ENCODE results near the gene CADPS2.

CADPS2 gene

GRCh38 chr7:122553761-122554160, 332.5 kb downstream of the CADPS2 start:
- H2BK15ac ChIP-seq (ENCODE audit: low read depth, poor library complexity, severe bottlenecking): no peak overlapping the region
- no peaks in the 10 kb centered on the region for H3K79me1 ChIP-seq (replicated peaks; ENCODE audit: low read length, poor library complexity, severe bottlenecking)
- no peaks in the 10 kb centered on the region for H3K27me3 ChIP-seq (ENCODE audit: control insufficient read depth in 1 of 2, insufficient read depth in 1 of 2, low read length in 2 of 2)
- H4K8ac ChIP-seq (ENCODE audit: low read length): no peak overlapping the region
- no peak overlapping the region for H3K9ac ChIP-seq (ENCODE audit: low read length)
- H2BK120ac ChIP-seq (ENCODE audit: low read depth, low read length): no peak overlapping the region
- no peaks in the 10 kb centered on the region for H3K36me3 ChIP-seq (ENCODE audit: control insufficient read depth in 1 of 2, insufficient read depth in 2 of 2, low read depth in 1 of 2, low read length in 2 of 2)
- H3K4ac ChIP-seq (ENCODE audit: low read depth in 1 of 2, low read length in 2 of 2): no peak overlapping the region
- H3K9me3 ChIP-seq (ENCODE audit: control insufficient read depth, low read length): no peaks in the 10 kb centered on the region
- no peak overlapping the region for H3K27ac ChIP-seq (ENCODE audit: low read length, poor library complexity, severe bottlenecking)
- H3K18ac ChIP-seq (ENCODE audit: low read depth in 1 of 2, low read length in 2 of 2): no peak overlapping the region
- H2AFZ ChIP-seq (ENCODE audit: low read depth, low read length): no peak overlapping the region
- H3K14ac ChIP-seq (ENCODE audit: low read length in 2 of 2): no peak overlapping the region
- no CpG with 5 or more reads among the region's 1 CpG for WGBS
- no peaks in the 10 kb centered on the region for H3K4me1 ChIP-seq (ENCODE audit: control insufficient read depth, insufficient read depth, low read depth, low read length)
- H4K91ac ChIP-seq (ENCODE audit: low read length): no peak overlapping the region
- H3K4me2 ChIP-seq (ENCODE audit: low read length, poor library complexity, severe bottlenecking): no peak overlapping the region
- H3K4me3 ChIP-seq (ENCODE audit: insufficient read depth in 1 of 2, low read depth in 1 of 2, low read length in 2 of 2): no peak overlapping the region
- no peak overlapping the region for H2BK5ac ChIP-seq (ENCODE audit: low read depth, low read length, poor library complexity, severe bottlenecking)
- DNase-seq: no peak
- H2BK12ac ChIP-seq (ENCODE audit: low read length in 2 of 2): no peak overlapping the region
- H2AK5ac ChIP-seq (ENCODE audit: low read length, severe bottlenecking): no peak overlapping the region
- no peak overlapping the region for H3K23ac ChIP-seq (ENCODE audit: low read length in 2 of 2)

- no peak overlapping the region for H2AK5ac ChIP-seq (ENCODE audit: low read length, severe bottlenecking)
- no peak overlapping the region for H3K23ac ChIP-seq (ENCODE audit: low read length in 2 of 2)
- no peak overlapping the region for H3K27ac ChIP-seq (ENCODE audit: low read length, poor library complexity, severe bottlenecking)
- no peak for DNase-seq
- no peaks in the 10 kb centered on the region for H3K9me3 ChIP-seq (ENCODE audit: control insufficient read depth, low read length)
- no peak overlapping the region for H2BK12ac ChIP-seq (ENCODE audit: low read length in 2 of 2)
- H3K79me1 ChIP-seq (replicated peaks; ENCODE audit: low read length, poor library complexity, severe bottlenecking): no peaks in the 10 kb centered on the region
- no peak overlapping the region for H3K4ac ChIP-seq (ENCODE audit: low read depth in 1 of 2, low read length in 2 of 2)
- no peak overlapping the region for H2BK5ac ChIP-seq (ENCODE audit: low read depth, low read length, poor library complexity, severe bottlenecking)
- no peak overlapping the region for H3K14ac ChIP-seq (ENCODE audit: low read length in 2 of 2)
- H3K27me3 ChIP-seq (ENCODE audit: control insufficient read depth in 1 of 2, insufficient read depth in 1 of 2, low read length in 2 of 2): no peaks in the 10 kb centered on the region
- no peak overlapping the region for H3K4me3 ChIP-seq (ENCODE audit: insufficient read depth in 1 of 2, low read depth in 1 of 2, low read length in 2 of 2)
- no peak overlapping the region for H2BK15ac ChIP-seq (ENCODE audit: low read depth, poor library complexity, severe bottlenecking)
- H2BK120ac ChIP-seq (ENCODE audit: low read depth, low read length): no peak overlapping the region
- no peak overlapping the region for H3K9ac ChIP-seq (ENCODE audit: low read length)
- H2AFZ ChIP-seq (ENCODE audit: low read depth, low read length): no peak overlapping the region
- no peak overlapping the region for H4K91ac ChIP-seq (ENCODE audit: low read length)
- no peaks in the 10 kb centered on the region for H3K4me1 ChIP-seq (ENCODE audit: control insufficient read depth, insufficient read depth, low read depth, low read length)
- H3K36me3 ChIP-seq (ENCODE audit: control insufficient read depth in 1 of 2, insufficient read depth in 2 of 2, low read depth in 1 of 2, low read length in 2 of 2): no peaks in the 10 kb centered on the region
- no peak overlapping the region for H4K8ac ChIP-seq (ENCODE audit: low read length)
- no peak overlapping the region for H3K4me2 ChIP-seq (ENCODE audit: low read length, poor library complexity, severe bottlenecking)
- H3K18ac ChIP-seq (ENCODE audit: low read depth in 1 of 2, low read length in 2 of 2): no peak overlapping the region
Measured at GRCh38 chr7:122552769-122553168, 333.5 kb downstream of the CADPS2 start.

GRCh38 chr7:122550545-122550944, 335.7 kb downstream of the CADPS2 start:
- H3K4me2 ChIP-seq (ENCODE audit: low read length, poor library complexity, severe bottlenecking): no peak overlapping the region
- no peak overlapping the region for H2BK15ac ChIP-seq (ENCODE audit: low read depth, poor library complexity, severe bottlenecking)
- no peak overlapping the region for H3K4ac ChIP-seq (ENCODE audit: low read depth in 1 of 2, low read length in 2 of 2)

GRCh38 chr7:122549578-122549977, 336.7 kb downstream of the CADPS2 start:
- H3K4me1 ChIP-seq (ENCODE audit: control insufficient read depth, insufficient read depth, low read depth, low read length): no peaks in the 10 kb centered on the region

More at GRCh38 chr7:122550545-122550944, 335.7 kb downstream of the CADPS2 start:
- no peak overlapping the region for H4K91ac ChIP-seq (ENCODE audit: low read length)
- H4K8ac ChIP-seq (ENCODE audit: low read length): no peak overlapping the region
- H2AFZ ChIP-seq (ENCODE audit: low read depth, low read length): no peak overlapping the region
- no peak overlapping the region for H3K4me3 ChIP-seq (ENCODE audit: insufficient read depth in 1 of 2, low read depth in 1 of 2, low read length in 2 of 2)
- no peaks in the 10 kb centered on the region for H3K36me3 ChIP-seq (ENCODE audit: control insufficient read depth in 1 of 2, insufficient read depth in 2 of 2, low read depth in 1 of 2, low read length in 2 of 2)
- H3K23ac ChIP-seq (ENCODE audit: low read length in 2 of 2): no peak overlapping the region
- H3K27ac ChIP-seq (ENCODE audit: low read length, poor library complexity, severe bottlenecking): no peak overlapping the region
- DNase-seq: no peak
- no peaks in the 10 kb centered on the region for H3K27me3 ChIP-seq (ENCODE audit: control insufficient read depth in 1 of 2, insufficient read depth in 1 of 2, low read length in 2 of 2)
- no peaks in the 10 kb centered on the region for H3K9me3 ChIP-seq (ENCODE audit: control insufficient read depth, low read length)
- no peaks in the 10 kb centered on the region for H3K79me1 ChIP-seq (replicated peaks; ENCODE audit: low read length, poor library complexity, severe bottlenecking)
- H2BK120ac ChIP-seq (ENCODE audit: low read depth, low read length): no peak overlapping the region
- no peak overlapping the region for H2BK5ac ChIP-seq (ENCODE audit: low read depth, low read length, poor library complexity, severe bottlenecking)
- no peak overlapping the region for H2AK5ac ChIP-seq (ENCODE audit: low read length, severe bottlenecking)
- no peak overlapping the region for H3K18ac ChIP-seq (ENCODE audit: low read depth in 1 of 2, low read length in 2 of 2)
- no peak overlapping the region for H3K9ac ChIP-seq (ENCODE audit: low read length)
- H2BK12ac ChIP-seq (ENCODE audit: low read length in 2 of 2): no peak overlapping the region
- WGBS: no CpG with 5 or more reads among the region's 1 CpG
- no peaks in the 10 kb centered on the region for H3K4me1 ChIP-seq (ENCODE audit: control insufficient read depth, insufficient read depth, low read depth, low read length)
- H3K14ac ChIP-seq (ENCODE audit: low read length in 2 of 2): no peak overlapping the region

More at GRCh38 chr7:122549578-122549977, 336.7 kb downstream of the CADPS2 start:
- no peak overlapping the region for H3K4me2 ChIP-seq (ENCODE audit: low read length, poor library complexity, severe bottlenecking)
- no peak overlapping the region for H2BK12ac ChIP-seq (ENCODE audit: low read length in 2 of 2)
- H3K27me3 ChIP-seq (ENCODE audit: control insufficient read depth in 1 of 2, insufficient read depth in 1 of 2, low read length in 2 of 2): no peaks in the 10 kb centered on the region
- H3K27ac ChIP-seq (ENCODE audit: low read length, poor library complexity, severe bottlenecking): no peak overlapping the region
- H2BK120ac ChIP-seq (ENCODE audit: low read depth, low read length): no peak overlapping the region
- H3K14ac ChIP-seq (ENCODE audit: low read length in 2 of 2): no peak overlapping the region
- H2AK5ac ChIP-seq (ENCODE audit: low read length, severe bottlenecking): no peak overlapping the region
- H3K9me3 ChIP-seq (ENCODE audit: control insufficient read depth, low read length): no peaks in the 10 kb centered on the region
- no peak overlapping the region for H2BK5ac ChIP-seq (ENCODE audit: low read depth, low read length, poor library complexity, severe bottlenecking)
- H4K8ac ChIP-seq (ENCODE audit: low read length): no peak overlapping the region
- H3K9ac ChIP-seq (ENCODE audit: low read length): no peak overlapping the region
- no peak overlapping the region for H3K18ac ChIP-seq (ENCODE audit: low read depth in 1 of 2, low read length in 2 of 2)
- no peak overlapping the region for H2BK15ac ChIP-seq (ENCODE audit: low read depth, poor library complexity, severe bottlenecking)
- DNase-seq: no peak
- H3K36me3 ChIP-seq (ENCODE audit: control insufficient read depth in 1 of 2, insufficient read depth in 2 of 2, low read depth in 1 of 2, low read length in 2 of 2): no peaks in the 10 kb centered on the region
- no peak overlapping the region for H2AFZ ChIP-seq (ENCODE audit: low read depth, low read length)
- WGBS: 100% methylated on average over 2 of the region's 5 CpGs
- no peak overlapping the region for H3K4me3 ChIP-seq (ENCODE audit: insufficient read depth in 1 of 2, low read depth in 1 of 2, low read length in 2 of 2)
- H3K23ac ChIP-seq (ENCODE audit: low read length in 2 of 2): no peak overlapping the region
- H3K79me1 ChIP-seq (replicated peaks; ENCODE audit: low read length, poor library complexity, severe bottlenecking): no peaks in the 10 kb centered on the region
- no peak overlapping the region for H4K91ac ChIP-seq (ENCODE audit: low read length)
- no peak overlapping the region for H3K4ac ChIP-seq (ENCODE audit: low read depth in 1 of 2, low read length in 2 of 2)

Measured in mesenchymal stem cell (in vitro differentiated cells and primary cell).